Tibial nerve (tissue), 4 donors: ENCODE data around the gene FBLN1.
A peak's percentile ranks its signal among the peaks of the same experiment; 100 is the strongest.

Experiments used
- CTCF ChIP-seq, 5 experiments: fragments of 200-600 bp in 3 of 5; fragments of 450-650 bp in 2 of 5; sonication (generic) in 3 of 5; IDR thresholded peaks; one replicate each; pipeline ENCODE4 v1.5.1; 2016 to 2019; ENCODE audit warnings: antibody characterized with exemption in 5 of 5, mild to moderate bottlenecking in 3 of 5, moderate library complexity in 2 of 5
- EP300 ChIP-seq, 2 donors: sonication (generic); formaldehyde crosslinking; IDR thresholded peaks; one replicate each; pipeline ENCODE4 v1.6.1; 2017; ENCODE audit warnings: antibody characterized with exemption in 2 of 2, mild to moderate bottlenecking in 1 of 2
- POLR2A ChIP-seq, 2 donors: fragments of 450-650 bp; IDR thresholded peaks; one replicate each; pipeline ENCODE4 v1.6.1; 2017; ENCODE audit warnings: antibody characterized with exemption in 2 of 2, mild to moderate bottlenecking in 2 of 2, moderate library complexity in 2 of 2

DNA sequence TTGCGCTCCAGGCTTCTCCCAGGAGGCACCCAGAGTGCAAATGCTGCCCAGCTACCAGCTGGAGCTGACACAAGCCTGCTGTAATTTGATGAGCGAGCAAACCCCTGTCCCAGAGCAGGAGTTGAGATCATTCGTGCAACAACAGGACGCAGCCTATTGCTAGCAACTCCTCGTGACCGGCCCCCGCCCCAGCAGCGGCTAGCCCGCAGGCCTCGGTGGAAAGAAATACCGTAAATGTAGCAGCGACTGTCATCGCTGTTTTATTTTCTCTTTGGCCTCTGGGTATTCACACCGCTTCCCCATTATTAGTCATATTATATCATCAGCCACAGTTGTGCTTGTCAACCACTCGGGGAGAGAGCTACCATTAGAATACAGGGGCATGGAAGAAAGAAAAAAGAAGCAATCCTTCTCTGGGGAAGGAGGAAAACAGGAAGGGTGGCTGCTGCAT, 109.8 kb downstream of the FBLN1 start:
- TF ChIP-seq CTCF (IDR thresholded peaks at IDR 0.05) (no peak), EP300 (IDR thresholded peaks at IDR 0.05) (peak in 1 of 2 donors; percentile 65), POLR2A (IDR thresholded peaks at IDR 0.05) (no peak)
